Kidney capillary endothelial cell (primary cell): ENCODE data around the gene NUSAP1.
A peak's percentile ranks its signal among the peaks of the same experiment; 100 is the strongest.
"Not testable (repeated sequence)": the region's sequence is repeated elsewhere in the genome, so short reads cannot be mapped to it uniquely, and the experiment has no call there.

Experiments used
- DNase-seq: peaks from one replicate; pipeline ENCODE4 v3.0.0-alpha.2; 2018; ENCODE audit warnings: low spot score

Gene NUSAP1

GRCh38 chr15:41333026-41333562 lies 413 bp downstream of the NUSAP1 start:
- DNase-seq, result no peak

- DNase-seq, result no peak
Measured at GRCh38 chr15:41334293-41335120, 1.8 kb downstream of the NUSAP1 start.

DNA sequence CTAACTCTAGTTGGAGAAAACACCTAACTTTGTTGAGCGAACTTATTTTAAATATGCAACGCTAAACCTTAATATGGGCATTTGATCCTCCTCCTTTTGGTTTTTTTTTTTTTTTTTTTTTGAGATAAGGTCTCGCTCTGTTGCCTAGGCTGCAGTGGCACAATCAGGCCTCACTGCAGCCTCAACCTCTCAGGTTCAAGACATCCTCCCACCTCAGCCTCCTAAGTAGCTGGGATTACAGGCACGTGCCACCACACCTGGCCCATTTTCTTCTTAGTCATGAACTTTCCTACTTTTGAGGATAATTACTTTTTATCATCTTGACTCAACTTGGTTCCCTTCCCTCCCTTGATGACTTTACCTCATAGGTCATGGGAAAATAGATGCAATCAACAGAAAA lies 3.9 kb downstream of the NUSAP1 start:
- DNase-seq, result no peak

DNA sequence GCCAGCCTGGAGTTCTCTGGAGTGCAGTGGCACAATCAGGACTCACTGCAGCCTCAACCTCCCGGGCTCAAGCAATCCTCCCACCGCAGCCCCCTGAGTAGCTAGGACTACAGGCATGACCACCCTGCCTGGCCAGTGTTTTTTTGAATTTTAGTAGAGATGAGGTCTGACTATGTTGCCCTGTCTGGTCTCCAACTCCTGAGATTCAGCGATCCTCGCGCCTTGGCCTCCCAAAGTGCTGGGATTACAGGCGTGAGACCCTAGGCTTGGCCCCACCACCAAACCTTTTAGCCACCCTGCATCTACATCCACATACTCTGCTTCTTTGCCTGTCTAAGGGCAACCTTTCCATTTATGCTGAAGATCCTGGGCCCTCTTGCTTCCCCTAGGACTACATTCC lies 4.4 kb downstream of the NUSAP1 start:
- DNase-seq, result no peak

DNA sequence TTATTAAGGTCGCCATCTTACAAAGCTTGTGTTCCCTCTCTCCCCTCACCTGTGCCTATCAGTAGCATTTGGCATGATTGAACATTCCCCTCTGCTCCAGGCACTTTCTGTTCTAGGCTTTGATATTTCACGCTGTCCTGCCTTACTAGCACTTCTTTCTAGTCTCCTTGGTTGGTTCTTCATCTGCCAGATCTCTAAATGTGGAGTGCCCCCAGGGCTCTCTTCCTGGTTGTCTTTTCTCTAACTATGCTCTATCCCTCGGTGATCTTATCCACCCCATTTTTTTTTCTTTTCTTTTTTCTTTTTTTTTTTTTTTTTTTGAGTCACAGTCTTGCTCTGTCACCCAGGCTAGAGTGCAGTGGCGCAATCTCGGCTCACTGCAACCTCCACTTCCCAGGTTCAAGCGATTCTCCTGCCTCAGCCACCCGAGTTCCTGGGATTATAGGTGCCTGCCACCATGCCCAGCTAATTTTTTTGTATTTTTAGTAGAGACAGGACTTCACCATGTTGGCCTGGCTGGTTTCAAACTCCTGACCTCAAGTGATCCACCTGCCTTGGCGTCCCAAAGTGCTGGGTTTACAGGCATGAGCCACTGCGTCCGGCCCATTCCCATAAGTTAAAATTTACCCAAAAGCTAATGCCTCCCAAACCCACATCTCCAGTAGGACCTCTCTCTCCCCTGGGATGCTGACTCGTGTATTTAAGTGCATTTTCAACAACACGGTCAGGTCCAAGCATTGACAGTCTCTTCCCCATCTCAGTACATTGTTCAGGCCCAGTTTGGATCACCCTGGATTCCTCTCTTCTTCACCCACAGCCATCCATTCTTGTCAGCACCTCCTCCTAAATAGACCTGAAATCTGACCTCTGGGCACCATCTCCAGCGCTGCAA lies 5.2 kb downstream of the NUSAP1 start:
- no peak for DNase-seq

DNA sequence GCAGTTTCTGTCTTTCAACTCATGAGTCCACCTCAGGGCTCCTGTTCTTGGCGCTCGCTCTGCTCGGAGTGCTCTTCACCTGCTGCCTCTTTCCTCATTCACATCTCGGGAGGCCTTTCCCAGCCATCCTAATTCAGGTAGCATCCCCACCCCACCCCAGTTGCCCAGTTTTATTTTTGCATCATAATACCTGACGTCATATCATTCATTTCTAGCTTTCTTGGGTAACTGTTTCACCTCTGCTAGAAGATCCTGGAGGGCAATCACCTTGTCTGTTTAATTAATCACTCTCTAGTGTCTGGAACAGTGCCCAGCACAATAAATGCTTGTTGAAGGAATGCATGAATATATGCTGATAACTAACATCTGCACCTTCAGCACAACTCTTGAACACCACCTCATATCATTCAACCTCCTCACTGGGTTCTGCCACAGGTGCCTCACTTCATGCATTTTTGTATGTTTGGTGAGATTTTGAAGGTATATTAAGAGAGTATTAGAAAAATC lies 7.6 kb downstream of the NUSAP1 start:
- DNase-seq, result no peak

DNA sequence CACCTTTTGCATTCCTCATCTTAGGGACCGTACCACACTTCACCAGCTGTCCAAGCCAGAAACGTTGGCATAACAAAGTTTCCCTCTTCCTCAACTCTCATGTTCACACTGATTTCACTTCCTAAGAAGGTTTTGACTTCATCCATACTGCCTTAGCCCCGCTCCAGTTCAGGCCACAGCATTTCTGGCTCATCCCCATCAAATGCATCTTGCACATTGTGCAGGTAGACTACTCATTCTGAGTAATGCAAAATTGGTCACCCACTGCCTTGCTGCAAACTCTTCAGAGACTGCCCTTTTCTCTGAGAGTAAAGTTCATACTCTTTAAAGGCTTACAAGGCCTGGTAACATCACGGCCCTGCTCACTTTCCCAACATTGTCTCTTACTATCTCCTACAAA lies 8.8 kb downstream of the NUSAP1 start:
- no peak for DNase-seq

DNA sequence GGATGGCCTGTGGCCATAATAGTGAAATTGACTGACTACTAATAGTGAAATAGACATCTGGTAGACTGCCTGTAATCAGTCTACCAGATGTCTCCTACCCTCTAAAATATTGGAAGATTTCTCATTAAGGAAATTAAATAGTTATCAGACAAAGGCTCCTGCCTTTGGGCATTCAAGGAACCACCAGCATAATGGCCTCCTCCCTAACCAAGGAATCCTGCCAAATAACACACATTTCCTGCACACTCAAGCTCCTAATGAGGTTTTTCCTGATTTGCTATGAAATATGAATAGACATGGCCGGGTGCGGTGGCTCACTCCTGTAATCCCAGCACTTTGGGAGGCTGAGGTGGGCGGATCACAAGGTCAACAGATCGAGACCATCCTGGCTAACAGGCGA lies 14.6 kb downstream of the NUSAP1 start:
- DNase-seq, result no peak

GRCh38 chr15:41350057-41350717 lies 17.5 kb downstream of the NUSAP1 start:
- no peak for DNase-seq

GRCh38 chr15:41354371-41354770 lies 21.7 kb downstream of the NUSAP1 start:
- DNase-seq, result no peak

DNA sequence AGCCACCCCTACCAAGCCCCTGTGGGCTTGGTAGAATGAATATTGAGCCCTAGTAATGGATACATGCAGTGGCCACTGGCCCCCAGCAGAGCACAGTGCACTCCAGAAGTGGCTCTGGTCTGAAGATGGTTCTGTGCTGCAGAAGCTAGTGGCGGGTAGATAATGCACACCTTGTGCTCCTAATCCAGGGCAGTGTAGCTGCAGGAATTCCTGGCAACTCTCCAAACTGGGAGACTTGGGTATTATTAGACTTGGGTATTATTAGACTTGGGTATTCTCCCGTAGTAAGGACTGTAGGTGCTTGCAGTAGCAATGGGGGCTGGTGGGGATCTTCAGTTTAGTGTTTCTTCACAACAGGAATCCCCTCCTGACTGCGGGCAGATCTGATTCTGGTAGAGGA lies 34.7 kb downstream of the NUSAP1 start:
- no peak for DNase-seq

GRCh38 chr15:41377978-41378377 lies 45.3 kb downstream of the NUSAP1 start:
- DNase-seq, result no peak

- not testable (repeated sequence) for DNase-seq
Measured at GRCh38 chr15:41383974-41384749, 51.5 kb downstream of the NUSAP1 start.

- no peak for DNase-seq
Measured at GRCh38 chr15:41387646-41388045, 55.0 kb downstream of the NUSAP1 start.

- no peak for DNase-seq
Measured at GRCh38 chr15:41392659-41393058, 60.0 kb downstream of the NUSAP1 start.

DNA sequence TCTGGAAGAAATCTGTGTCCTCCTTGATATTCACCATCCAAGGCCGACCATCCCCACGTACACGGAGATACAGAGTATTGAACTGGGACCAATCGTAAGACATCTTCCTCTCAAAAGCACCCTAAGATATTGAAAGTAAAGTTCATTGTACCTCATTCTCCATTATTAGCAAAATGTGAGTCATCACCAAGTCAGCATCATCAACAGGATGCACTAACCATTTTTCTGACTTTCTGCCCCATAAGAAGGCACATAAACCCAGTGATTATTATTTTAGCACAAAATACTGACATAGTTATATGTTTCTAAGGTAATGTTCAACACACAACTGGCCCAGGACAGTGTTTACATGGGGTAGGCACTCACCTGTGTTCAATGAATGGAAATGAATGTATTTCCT lies 62.2 kb downstream of the NUSAP1 start:
- DNase-seq, result peak; percentile 30

GRCh38 chr15:41396111-41396510 lies 63.4 kb downstream of the NUSAP1 start:
- DNase-seq, result no peak

- DNase-seq, result no peak
Measured at GRCh38 chr15:41401904-41402267, 69.2 kb downstream of the NUSAP1 start.

GRCh38 chr15:41407341-41407740 lies 74.7 kb downstream of the NUSAP1 start:
- no peak for DNase-seq

- DNase-seq, result no peak
Measured at GRCh38 chr15:41408234-41408641, 75.6 kb downstream of the NUSAP1 start.

- no peak for DNase-seq
Measured at GRCh38 chr15:41411031-41411430, 78.3 kb downstream of the NUSAP1 start.
